IgD-negative memory B cell (primary cell): ENCODE data around the gene PRPF38A. TPM values are rescaled to one million over a fixed set of nuclear protein-coding genes. Genes with fewer than 3 reads are reported as not detected.
A peak's percentile ranks its signal among the peaks of the same experiment; 100 is the strongest.
"Not testable (repeated sequence)": the region's sequence is repeated elsewhere in the genome, so short reads cannot be mapped to it uniquely, and the experiment has no call there.

ENCODE experiments used
- H3K27ac Mint-ChIP-seq, 3 donors: one replicate each; pipeline ENCODE4 v1.8.0; 2020 to 2022; ENCODE audit warnings: mild to moderate bottlenecking in 3 of 3, mixed read lengths in 3 of 3, moderate library complexity in 1 of 3
- H3K27me3 Mint-ChIP-seq: one replicate; pipeline ENCODE4 v1.8.0; 2021; ENCODE audit warnings: mixed read lengths
- H3K36me3 Mint-ChIP-seq: one replicate; pipeline ENCODE4 v1.8.0; 2020; ENCODE audit warnings: mild to moderate bottlenecking, mixed read lengths
- H3K4me1 Mint-ChIP-seq, 3 donors: one replicate each; pipeline ENCODE4 v1.8.0; 2020 to 2022; ENCODE audit warnings: mixed read lengths in 3 of 3, mild to moderate bottlenecking in 1 of 3
- H3K4me3 Mint-ChIP-seq, 4 donors: one replicate each; pipeline ENCODE4 v1.8.0; 2020 to 2022; ENCODE audit warnings: mild to moderate bottlenecking in 4 of 4, mixed read lengths in 4 of 4, moderate library complexity in 3 of 4
- H3K9me3 Mint-ChIP-seq, 3 donors: one replicate each; pipeline ENCODE4 v1.8.0; 2020 to 2021; ENCODE audit warnings: mixed read lengths in 3 of 3, mild to moderate bottlenecking in 1 of 3
- polyA plus RNA-seq: library from polyadenylated mRNA; unstranded; fragments of 300-500 nt; fragmentation: Illumina TruSeq; gene quantifications from one replicate; pipeline ENCODE4 v1.2.3, GENCODE V29; 2021

The PRPF38A gene
- polyA plus RNA-seq, 1 donor from 2014 or later = 35.6 TPM

- H3K27ac Mint-ChIP-seq = peak overlapping the region in 2 of 3 donors; percentile 39 to 96
- H3K4me1 Mint-ChIP-seq = peaks cover 24 to 29% (median 26%) of the 10 kb centered on the region in 3 donors
- no peaks in the 10 kb centered on the region for H3K27me3 Mint-ChIP-seq
- H3K36me3 Mint-ChIP-seq = no peaks in the 10 kb centered on the region
- H3K4me3 Mint-ChIP-seq = peak overlapping the region in 3 of 4 donors; percentile 28 to 66 (median 45)
- no peaks in the 10 kb centered on the region for H3K9me3 Mint-ChIP-seq
Observed at GRCh38 chr1:52367272-52367671, 37.1 kb upstream of the PRPF38A start.

DNA sequence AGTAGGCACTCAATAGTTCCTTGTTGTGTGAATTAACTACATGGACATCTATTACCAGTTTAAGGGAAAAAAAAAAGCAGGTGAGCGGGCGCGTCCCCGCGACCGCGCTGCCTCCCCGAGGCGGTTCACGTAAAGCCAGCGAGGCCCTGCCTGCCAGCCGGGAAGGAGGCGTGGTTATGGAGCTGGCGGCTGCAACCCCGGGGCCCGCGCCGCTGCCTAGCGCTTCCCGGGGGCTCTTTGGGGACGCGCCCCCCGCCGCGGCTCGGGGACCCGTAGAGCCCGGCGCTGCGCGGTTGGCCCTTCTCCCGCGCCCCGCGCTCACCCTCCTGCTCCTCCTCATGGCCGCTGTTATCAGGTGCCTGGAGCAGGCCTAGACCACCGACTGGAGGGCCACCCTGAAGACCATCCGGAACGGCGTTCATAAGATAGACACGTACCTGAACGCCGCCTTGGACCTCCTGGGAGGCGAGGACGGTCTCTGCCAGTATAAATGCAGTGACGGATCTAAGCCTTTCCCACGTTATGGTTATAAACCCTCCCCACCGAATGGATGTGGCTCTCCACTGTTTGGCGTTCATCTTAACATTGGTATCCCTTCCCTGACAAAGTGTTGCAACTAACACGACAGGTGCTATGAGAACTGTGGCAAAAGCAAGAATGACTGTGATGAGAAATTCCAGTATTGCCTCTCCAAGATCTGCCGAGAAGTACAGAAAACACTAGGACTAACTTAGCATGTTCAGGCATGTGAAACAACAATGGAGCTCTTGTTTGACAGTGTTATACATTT, 35.8 kb upstream of the PRPF38A start:
- Mint-ChIP-seq H3K27ac (peak overlapping the region in 2 of 3 donors; percentile 35 to 40), H3K9me3 (no peaks in the 10 kb centered on the region), H3K36me3 (no peaks in the 10 kb centered on the region), H3K4me3 (peak overlapping the region; percentile 28 to 92 (median 78)), H3K4me1 (peaks cover 23 to 29% (median 26%) of the 10 kb centered on the region in 3 donors), H3K27me3 (no peaks in the 10 kb centered on the region)

GRCh38 chr1:52369851-52370250, 34.6 kb upstream of the PRPF38A start:
- H3K4me3 Mint-ChIP-seq, H3K27ac Mint-ChIP-seq, H3K9me3 Mint-ChIP-seq, H3K27me3 Mint-ChIP-seq, H3K36me3 Mint-ChIP-seq: not testable (repeated sequence)
- H3K4me1 Mint-ChIP-seq = peaks cover 14 to 23% (median 18%) of the 10 kb centered on the region in 3 donors

DNA sequence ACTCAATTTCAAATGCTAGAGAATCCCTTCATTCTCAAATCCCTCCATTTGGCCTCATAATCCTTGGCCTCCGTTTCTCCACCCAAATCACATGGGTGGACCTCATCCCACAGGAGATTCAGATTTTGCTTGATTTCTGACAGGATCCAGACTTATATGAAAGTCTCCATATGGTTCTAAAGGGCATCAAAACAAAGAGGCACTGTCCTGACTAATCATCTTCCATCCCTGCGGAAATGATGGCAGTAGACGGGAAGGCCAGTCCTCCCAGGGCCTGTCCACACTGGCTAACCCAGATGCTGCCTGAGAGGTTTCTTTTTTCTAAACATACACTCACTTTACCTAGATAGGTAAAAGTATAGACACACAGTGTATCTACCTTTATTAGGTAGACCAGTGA, 19.0 kb upstream of the PRPF38A start:
- no peaks in the 10 kb centered on the region for H3K4me1 Mint-ChIP-seq
- H3K36me3 Mint-ChIP-seq = peaks cover 3% of the 10 kb centered on the region
- H3K27me3 Mint-ChIP-seq = no peaks in the 10 kb centered on the region
- no peaks in the 10 kb centered on the region for H3K9me3 Mint-ChIP-seq
- H3K27ac Mint-ChIP-seq = no peak overlapping the region
- no peak overlapping the region for H3K4me3 Mint-ChIP-seq

- H3K36me3 Mint-ChIP-seq = peaks cover 3% of the 10 kb centered on the region
- no peaks in the 10 kb centered on the region for H3K27me3 Mint-ChIP-seq
- H3K4me3 Mint-ChIP-seq = no peak overlapping the region
- H3K9me3 Mint-ChIP-seq = no peaks in the 10 kb centered on the region
- no peak overlapping the region for H3K27ac Mint-ChIP-seq
- H3K4me1 Mint-ChIP-seq = no peaks in the 10 kb centered on the region
Observed at GRCh38 chr1:52386458-52386857, 17.9 kb upstream of the PRPF38A start.

- Mint-ChIP-seq H3K4me1 (peaks cover 0 to 2% (median 0%) of the 10 kb centered on the region in 3 donors), H3K4me3 (no peak overlapping the region), H3K36me3 (no peaks in the 10 kb centered on the region), H3K27ac (no peak overlapping the region), H3K9me3 (no peaks in the 10 kb centered on the region), H3K27me3 (no peaks in the 10 kb centered on the region)
Observed at GRCh38 chr1:52393174-52393573, 11.2 kb upstream of the PRPF38A start.

- no peak overlapping the region for H3K27ac Mint-ChIP-seq
- peaks cover 7 to 11% (median 8%) of the 10 kb centered on the region in 3 donors for H3K4me1 Mint-ChIP-seq
- no peaks in the 10 kb centered on the region for H3K36me3 Mint-ChIP-seq
- no peaks in the 10 kb centered on the region for H3K27me3 Mint-ChIP-seq
- no peak overlapping the region for H3K4me3 Mint-ChIP-seq
- H3K9me3 Mint-ChIP-seq = no peaks in the 10 kb centered on the region
Observed at GRCh38 chr1:52399629-52400028, 4.8 kb upstream of the PRPF38A start.

- Mint-ChIP-seq H3K27me3 (no peaks in the 10 kb centered on the region), H3K27ac (no peak overlapping the region), H3K4me1 (peaks cover 7 to 16% (median 8%) of the 10 kb centered on the region in 3 donors), H3K4me3 (no peak overlapping the region), H3K36me3 (no peaks in the 10 kb centered on the region), H3K9me3 (no peaks in the 10 kb centered on the region)
Observed at GRCh38 chr1:52400131-52400530, 4.3 kb upstream of the PRPF38A start.

GRCh38 chr1:52402860-52403240, 1.6 kb upstream of the PRPF38A start:
- no peaks in the 10 kb centered on the region for H3K27me3 Mint-ChIP-seq
- H3K9me3 Mint-ChIP-seq = no peaks in the 10 kb centered on the region
- peak overlapping the region in 2 of 4 donors; percentile 97 to 99 for H3K4me3 Mint-ChIP-seq
- peaks cover 18 to 28% (median 20%) of the 10 kb centered on the region in 3 donors for H3K4me1 Mint-ChIP-seq
- H3K27ac Mint-ChIP-seq = peak overlapping the region in 1 of 3 donors; percentile 91
- H3K36me3 Mint-ChIP-seq = no peaks in the 10 kb centered on the region

DNA sequence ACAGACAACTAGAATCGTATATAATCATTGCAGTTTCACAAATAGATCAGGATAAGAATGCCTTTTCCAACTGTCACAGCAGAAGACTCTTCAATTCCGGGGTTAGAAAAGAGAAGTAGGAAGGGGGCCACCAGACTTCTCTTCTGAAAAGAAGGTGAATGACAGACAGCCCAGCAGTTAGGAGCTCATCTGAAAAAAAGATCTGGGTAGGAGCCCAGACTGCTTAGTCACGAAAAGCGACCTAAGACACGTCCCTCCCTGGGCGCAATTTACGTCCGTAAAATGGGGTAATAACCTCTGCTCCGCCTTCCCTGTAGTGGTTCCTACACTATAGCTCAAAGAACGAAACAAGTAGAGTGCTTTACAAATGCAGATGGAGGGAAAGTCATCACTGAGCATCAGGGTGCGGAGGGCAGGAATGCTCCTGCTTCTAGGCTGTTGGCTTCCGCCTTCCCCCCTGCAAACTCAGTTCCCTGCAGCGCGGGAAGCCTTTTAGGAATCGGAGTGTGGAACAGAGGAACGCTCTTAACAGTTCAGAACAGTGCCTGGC, 761 bp upstream of the PRPF38A start:
- Mint-ChIP-seq H3K4me1 (peaks cover 18 to 28% (median 20%) of the 10 kb centered on the region in 3 donors), H3K27me3 (no peaks in the 10 kb centered on the region), H3K27ac (peak overlapping the region; percentile 91 to 100 (median 99)), H3K9me3 (no peaks in the 10 kb centered on the region), H3K36me3 (no peaks in the 10 kb centered on the region), H3K4me3 (peak overlapping the region; percentile 97 to 99 (median 99))

GRCh38 chr1:52404975-52405338, 555 bp downstream of the PRPF38A start:
- H3K27ac Mint-ChIP-seq = peak overlapping the region; percentile 91 to 100 (median 99)
- H3K27me3 Mint-ChIP-seq = no peaks in the 10 kb centered on the region
- H3K36me3 Mint-ChIP-seq = no peaks in the 10 kb centered on the region
- H3K4me1 Mint-ChIP-seq = peaks cover 18 to 28% (median 20%) of the 10 kb centered on the region in 3 donors
- peak overlapping the region; percentile 97 to 99 (median 99) for H3K4me3 Mint-ChIP-seq
- H3K9me3 Mint-ChIP-seq = no peaks in the 10 kb centered on the region

- Mint-ChIP-seq H3K9me3 (no peaks in the 10 kb centered on the region), H3K27ac (no peak overlapping the region), H3K27me3 (no peaks in the 10 kb centered on the region), H3K4me1 (no peaks in the 10 kb centered on the region), H3K4me3 (no peak overlapping the region), H3K36me3 (peaks cover 1% of the 10 kb centered on the region)
Observed at GRCh38 chr1:52413410-52413989, 9.1 kb downstream of the PRPF38A start.

GRCh38 chr1:52414942-52415341, 10.5 kb downstream of the PRPF38A start:
- H3K4me3 Mint-ChIP-seq = no peak overlapping the region
- H3K36me3 Mint-ChIP-seq = peaks cover 1% of the 10 kb centered on the region
- peaks cover 0 to 2% (median 0%) of the 10 kb centered on the region in 3 donors for H3K4me1 Mint-ChIP-seq
- H3K27ac Mint-ChIP-seq = no peak overlapping the region
- H3K27me3 Mint-ChIP-seq = no peaks in the 10 kb centered on the region
- no peaks in the 10 kb centered on the region for H3K9me3 Mint-ChIP-seq

DNA sequence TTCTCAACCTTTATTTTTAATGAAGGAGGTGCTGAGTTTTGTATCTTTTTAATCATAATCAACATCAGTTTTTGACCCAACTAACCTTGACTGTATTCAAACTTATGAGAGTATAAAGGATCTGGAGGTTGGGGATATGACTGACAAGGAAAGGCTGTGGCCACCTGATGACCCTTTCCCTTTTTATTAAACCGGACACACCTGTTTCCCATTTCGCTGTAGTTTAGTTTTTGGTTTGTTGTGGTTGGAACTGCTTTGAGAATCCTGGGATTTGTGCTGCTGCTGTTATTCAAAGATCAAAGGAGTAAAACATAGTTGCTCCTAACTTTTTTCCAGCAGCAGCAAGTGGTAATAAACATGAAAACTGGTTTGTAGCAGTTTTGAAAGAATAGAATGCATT, 12.4 kb downstream of the PRPF38A start:
- H3K4me3 Mint-ChIP-seq = no peak overlapping the region
- peaks cover 1% of the 10 kb centered on the region for H3K36me3 Mint-ChIP-seq
- H3K4me1 Mint-ChIP-seq = peaks cover 0 to 2% (median 0%) of the 10 kb centered on the region in 3 donors
- H3K27me3 Mint-ChIP-seq = no peaks in the 10 kb centered on the region
- no peak overlapping the region for H3K27ac Mint-ChIP-seq
- no peaks in the 10 kb centered on the region for H3K9me3 Mint-ChIP-seq

DNA sequence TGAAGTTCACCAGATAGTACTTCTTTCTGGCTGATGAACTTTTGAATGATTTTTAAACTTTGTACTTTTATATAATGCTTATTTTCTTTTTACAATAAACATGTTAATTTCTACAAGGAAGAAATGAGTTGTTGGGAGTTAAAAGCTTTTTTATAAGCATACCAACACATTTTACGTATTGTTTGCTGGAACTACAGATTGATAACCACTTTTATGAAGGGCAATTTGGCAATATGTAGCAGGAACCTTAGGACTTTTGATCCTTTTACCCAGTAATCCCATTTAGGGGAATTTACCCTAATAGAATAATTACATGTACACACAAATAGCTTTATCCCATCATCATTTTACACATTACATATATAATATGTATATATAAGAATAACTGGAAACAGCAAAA, 16.3 kb downstream of the PRPF38A start:
- Mint-ChIP-seq H3K4me3 (no peak overlapping the region), H3K36me3 (peaks cover 2% of the 10 kb centered on the region), H3K27me3 (no peaks in the 10 kb centered on the region), H3K27ac (no peak overlapping the region), H3K4me1 (peaks cover 6 to 15% (median 14%) of the 10 kb centered on the region in 3 donors), H3K9me3 (no peaks in the 10 kb centered on the region)
